Stimulated activated CD4-positive, alpha-beta T cell treated with anti-CD3 and anti-CD28 coated beads, Interleukin-12 subunit alpha, Interleukin-12 subunit beta, amount 100 ng/mL, for 4 hours (primary cell): ENCODE results near the gene MTUS2.
"Not testable (repeated sequence)": the region's sequence is repeated elsewhere in the genome, so short reads cannot be mapped to it uniquely, and the experiment has no call there.

Source experiments
- DNase-seq: peaks from one replicate; pipeline ENCODE4 v3.0.0-alpha.2; 2020

The MTUS2 gene

DNA sequence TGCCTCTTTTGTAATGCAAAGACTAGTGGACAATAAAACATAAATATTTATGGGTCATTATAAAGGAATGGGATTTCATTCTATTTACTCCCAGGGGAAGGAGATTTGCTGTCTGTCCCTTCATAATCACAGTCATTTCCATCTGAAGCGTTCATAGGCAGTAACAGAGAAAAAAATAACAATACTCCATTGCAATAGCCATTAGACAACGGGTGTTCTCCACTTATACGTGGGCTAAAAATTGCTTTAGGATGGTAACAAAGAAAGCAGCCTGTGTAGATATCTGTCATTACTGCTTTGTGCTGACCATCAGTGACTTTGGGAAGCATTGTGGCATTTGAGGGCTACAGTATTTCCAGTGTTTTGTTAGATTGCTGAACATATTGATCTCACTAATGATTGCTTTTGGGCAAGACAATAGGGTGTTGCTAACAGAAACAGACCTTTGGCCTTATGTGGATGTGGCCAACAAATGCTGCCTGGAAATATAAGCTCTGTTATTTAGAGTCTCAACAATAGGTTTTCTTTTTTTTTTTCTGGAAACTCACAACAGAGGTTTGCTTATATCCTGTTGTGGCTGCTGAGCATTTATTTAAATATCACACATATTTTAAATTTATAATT, 355.2 kb downstream of the MTUS2 start:
- DNase-seq: no peak

GRCh38 chr13:29180055-29180454, 359.9 kb downstream of the MTUS2 start:
- no peak for DNase-seq

DNA sequence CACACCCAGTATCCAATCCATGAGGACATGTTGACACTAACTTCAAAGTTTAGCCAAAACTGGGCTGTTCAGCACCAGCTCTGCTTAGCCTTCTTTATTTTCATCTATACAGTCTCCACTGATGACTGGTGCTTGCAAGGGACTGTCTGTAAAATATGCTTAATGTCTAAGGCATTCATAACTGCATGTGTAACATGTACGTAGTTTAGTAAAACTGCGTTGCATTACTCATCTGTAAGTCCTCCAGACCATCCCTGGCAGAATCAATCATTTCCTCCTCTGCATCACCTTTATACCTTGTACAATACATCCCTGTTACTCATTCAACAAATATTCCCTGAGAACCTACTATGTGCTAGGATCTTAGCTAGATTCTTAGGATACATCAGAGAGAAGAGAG, 362.1 kb downstream of the MTUS2 start:
- DNase-seq: no peak

DNA sequence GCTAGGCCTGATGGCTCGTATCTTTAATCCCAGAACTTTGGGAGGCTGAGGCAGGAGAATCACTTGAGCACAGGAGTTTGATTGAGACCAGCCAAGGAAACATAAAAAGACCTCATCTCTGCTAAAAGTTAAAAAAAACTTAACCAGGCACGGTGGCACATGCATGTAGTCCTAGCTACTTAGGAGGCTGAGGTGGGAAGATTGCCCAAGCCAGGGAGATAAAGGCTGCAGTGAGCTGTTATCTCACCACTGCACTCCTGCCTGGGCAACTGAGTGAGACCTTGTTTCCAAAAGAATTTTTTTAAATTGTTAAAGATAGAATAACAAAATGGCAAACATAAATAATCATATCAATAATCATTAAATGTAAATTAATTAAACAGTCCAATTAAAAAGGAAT, 365.8 kb downstream of the MTUS2 start:
- DNase-seq: no peak

GRCh38 chr13:29187584-29187983, 367.4 kb downstream of the MTUS2 start:
- no peak for DNase-seq

- DNase-seq: no peak
These were observed 370.2 kb downstream of the MTUS2 start for GRCh38 chr13:29190298-29190697.

DNA sequence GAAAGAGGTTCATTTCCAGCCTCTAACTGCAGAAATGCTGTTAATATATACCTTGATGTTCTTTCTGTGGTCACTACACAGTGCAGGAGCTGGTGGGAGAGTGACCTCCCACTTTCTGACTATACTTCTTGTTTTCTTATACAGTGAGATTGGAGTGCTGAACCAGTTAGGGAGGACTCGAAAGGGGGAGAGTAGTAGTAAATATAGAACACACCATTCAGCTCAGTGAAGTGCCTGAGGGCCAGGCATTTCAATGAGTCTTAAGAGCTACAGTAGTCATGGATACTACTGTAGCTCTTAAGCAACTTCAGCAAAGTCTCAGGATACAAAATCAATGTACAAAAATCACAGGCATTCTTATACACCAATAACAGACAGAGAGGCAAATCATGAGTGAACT, 372.9 kb downstream of the MTUS2 start:
- DNase-seq: no peak

DNA sequence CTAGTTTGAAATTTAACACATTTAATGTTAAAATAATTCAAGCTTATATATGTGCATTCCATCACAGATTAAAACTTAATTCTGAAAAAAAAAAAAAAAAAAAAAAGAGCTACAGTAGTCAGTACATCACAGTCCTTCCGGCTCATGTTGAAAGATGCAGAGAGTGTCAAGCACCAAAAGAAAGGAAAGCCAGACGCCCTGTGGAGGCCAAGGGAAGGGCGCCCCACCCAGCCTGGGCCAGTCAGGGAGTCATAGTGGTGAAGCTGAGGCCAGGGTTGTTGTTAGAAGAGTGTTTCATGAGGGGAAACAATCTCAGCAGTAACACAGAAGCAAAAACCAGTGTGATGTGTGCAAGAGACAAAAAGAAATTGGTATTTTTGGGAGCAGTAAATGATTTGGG, 375.3 kb downstream of the MTUS2 start:
- no peak for DNase-seq

DNA sequence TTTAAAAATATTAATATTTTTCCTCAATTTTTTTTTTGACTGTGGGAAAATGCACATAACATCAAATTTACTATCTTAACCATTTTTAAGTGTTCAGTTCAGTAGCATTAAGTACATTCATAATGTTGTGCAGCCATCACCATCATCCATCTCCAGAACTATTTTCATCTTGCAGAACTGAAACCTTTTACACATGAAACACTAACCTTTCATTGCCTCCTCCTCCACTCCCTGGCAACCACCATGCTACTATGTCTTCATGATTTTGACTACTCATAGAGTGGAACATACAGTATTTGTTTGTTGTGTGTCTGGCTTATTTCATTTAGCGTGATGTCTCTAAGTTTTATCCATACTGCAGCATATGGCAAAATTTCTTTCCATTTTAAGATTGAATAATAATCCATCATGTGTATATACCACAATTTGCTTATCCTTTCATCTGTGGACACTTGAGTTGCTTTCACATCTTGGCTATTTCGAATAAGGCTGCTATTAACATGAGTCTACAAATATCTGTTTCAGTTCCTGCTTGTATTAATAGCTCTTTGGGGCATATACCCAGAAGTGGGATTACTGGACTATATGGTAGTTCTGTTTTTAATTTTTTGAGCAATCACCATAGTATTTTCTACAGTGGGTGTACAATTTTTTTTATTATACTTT, 376.4 kb downstream of the MTUS2 start:
- DNase-seq: no peak

GRCh38 chr13:29202753-29203152, 382.6 kb downstream of the MTUS2 start:
- not testable (repeated sequence) for DNase-seq

DNA sequence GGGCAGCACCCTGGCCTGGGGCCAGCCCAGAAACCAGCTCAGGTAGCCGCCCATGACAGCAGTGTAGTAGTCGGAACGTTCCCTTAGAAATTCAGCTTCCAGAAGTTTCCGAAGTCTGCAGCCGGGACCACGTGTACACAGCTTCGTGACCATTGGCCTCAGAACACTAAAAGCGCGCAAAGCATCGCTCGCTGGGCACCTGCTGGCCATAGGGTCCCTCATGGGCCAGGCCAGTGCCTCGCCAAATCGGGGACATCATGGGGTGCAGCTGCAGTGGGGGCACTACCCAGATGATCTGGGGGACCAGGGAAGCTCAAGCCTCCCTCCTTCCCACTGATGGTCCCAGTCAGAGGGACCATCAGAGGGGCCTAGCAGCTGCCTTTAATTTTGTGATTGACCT, 384.5 kb downstream of the MTUS2 start:
- DNase-seq: no peak

DNA sequence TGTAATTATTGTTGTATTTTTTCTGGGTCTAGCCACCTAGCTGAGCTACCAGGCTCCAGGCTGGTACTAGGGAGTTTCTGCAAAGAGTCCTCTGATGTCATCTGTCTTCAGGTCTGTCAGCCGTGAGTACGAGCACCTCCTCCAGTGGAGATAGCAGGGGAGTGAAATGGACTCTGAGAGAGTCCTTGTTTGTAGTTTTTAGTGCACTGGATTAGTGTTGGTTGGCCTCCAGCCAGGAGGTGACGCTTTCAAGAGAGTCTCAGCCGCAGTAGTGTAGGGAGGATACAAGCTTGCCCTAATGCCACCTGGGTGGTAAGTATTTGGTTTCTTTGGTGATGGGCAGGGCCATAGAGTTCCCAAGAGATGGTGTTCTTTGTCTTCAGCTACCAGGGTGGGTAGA, 390.5 kb downstream of the MTUS2 start:
- no peak for DNase-seq

DNA sequence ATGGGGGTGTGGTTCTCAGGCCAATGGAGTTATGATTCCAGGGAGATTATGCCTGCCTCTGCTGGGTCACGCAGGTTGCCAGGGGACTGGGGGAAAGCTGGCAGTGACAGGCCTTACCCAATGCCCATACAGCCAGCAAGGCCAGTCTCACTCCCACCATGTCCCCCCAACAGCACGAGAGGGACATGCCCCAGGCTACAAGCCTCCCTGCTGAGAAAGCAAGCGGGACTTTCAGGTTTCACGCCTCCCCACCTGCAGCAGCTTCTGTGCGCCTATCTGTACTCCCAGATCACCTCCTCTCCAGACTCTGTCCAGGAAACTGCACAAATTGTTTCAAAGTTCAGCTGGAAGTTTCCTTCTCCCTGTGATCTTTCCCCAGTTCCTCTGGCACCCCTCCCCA, 391.0 kb downstream of the MTUS2 start:
- DNase-seq: not testable (repeated sequence)

DNA sequence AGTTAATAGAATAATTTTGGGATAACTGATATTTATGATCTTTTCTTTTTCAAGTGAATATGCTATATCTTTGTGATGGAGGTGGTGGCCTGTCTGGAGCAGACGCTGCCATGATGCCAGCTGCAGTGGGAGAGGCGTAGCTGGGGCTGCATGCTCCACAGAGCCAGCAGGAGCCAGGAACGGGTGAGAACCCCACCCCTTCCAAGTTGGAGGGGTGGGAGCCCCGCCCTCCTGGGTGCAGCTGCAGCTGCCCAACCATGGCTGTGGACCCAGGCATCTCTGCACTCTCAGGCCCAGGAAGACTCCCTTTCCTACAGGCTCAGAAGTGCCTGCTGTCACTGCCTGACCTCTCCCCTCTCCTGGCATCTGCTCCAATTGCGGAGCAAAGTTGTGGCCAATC, 402.3 kb downstream of the MTUS2 start:
- DNase-seq: no peak

DNA sequence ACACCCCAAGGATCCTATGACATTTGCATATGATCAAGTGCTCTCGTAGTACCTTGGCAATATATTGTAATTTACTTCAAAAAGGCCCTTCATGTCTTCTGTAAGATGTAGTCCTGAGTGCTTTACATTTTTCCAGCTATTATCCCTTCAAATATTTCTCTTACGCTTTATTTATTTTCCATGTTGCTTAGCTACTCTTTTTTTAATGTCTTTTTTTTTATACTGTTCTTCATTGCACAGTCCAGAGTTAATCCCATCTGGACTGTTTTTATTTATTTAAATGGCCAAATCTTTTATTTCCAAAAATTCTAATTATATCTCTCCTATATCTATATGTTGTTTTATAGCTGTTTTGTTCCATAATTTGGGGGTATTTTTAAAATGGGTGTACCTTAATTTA, 404.1 kb downstream of the MTUS2 start:
- no peak for DNase-seq

DNA sequence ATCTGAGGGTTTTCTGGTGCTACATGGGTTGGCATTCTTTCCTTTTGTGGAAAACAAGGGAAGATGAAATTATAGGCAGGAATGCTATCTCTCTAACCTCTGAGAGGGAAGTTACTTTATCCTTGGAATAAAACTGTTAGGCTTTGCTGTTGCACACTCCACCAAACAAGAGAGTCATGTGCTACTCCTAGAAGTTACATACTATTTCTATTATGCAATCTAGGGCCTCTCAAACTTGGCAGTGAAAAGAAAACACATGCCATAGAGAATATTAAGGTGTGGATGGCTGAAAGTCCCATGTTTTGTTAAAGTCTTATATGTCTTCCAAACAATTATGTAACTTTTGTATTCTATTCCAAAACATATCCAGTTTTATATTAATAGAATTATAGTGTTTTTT, 407.4 kb downstream of the MTUS2 start:
- no peak for DNase-seq

DNA sequence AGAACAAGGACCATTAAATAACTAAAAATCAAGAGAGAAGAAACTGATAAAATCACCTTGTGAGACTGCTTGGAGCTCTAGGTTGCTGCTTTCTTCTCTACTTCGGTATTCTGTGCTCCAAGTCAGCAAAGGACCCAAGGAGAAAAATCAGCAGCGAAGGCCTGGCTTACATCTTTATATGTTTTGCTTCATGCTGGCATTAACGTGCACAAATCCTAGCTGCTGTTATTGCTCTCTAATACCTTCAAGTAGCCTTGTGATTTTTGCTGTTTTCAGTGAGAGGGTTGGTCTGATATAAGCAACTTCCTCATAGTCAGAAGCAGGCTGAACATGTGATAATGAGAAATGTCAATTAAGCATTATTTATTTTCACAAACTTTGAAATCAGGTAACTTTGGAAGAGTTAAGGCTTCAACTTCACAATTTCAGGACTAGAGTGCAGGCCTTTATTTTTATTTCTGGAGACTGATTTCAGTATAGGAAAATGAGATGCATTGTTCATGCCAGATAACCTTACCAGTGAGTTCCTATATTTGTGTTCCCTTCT, 410.2 kb downstream of the MTUS2 start:
- DNase-seq: no peak

- no peak for DNase-seq
These were observed 419.8 kb downstream of the MTUS2 start for GRCh38 chr13:29239653-29240525.

DNA sequence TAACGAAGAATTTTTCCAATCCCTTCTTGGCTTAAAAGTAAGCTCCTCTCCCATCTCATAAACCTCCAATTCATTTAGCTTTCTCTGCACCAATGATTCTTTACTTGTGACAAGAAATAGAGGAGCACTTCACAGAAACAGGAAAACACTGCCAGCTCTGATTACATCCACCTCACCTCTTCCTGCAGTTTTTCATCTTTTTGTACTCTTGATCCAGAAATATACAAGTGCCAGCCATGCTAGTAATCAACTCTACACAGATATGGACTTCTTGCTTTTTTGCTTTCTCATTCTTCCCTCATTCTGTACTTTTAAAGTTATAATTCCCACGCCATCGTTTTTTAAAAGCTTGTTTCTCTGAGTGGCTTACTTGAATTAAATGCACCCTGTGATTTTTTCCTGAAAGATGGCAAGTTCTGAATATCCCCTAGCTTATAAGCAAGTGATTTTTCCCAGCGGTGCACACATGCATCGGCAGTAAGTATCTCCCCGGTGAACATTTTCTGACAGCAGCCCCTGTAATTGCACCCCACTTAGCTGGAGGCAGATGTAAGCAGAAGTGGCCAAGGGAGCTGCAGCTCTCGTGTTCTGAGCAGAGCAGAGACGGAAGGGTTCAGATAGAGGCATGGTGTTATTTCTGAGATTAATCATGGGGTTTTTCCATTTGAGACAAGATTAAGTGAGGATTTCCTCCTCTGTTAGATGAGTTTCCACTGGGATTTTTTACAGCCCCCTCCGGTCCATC, 434.7 kb downstream of the MTUS2 start:
- DNase-seq: no peak

DNA sequence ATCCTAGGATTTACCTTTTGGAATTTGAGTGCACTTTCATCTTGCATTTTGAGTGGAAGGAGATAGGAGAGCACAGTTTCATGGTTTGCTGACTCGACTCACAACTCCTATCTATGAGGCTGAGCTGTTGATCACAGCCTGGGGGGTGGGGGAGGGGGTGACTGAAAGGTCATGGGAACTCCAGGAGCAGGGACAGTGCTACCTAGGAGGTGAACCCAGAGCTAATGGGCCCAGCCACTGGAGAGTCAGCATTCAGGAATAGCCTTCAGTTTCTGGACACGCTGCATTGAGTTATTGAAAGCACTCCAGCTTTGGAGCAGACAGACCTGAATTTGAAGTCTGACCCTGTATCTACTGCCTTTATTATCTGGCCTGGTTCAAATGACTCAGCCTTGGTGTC, 435.4 kb downstream of the MTUS2 start:
- DNase-seq: no peak

DNA sequence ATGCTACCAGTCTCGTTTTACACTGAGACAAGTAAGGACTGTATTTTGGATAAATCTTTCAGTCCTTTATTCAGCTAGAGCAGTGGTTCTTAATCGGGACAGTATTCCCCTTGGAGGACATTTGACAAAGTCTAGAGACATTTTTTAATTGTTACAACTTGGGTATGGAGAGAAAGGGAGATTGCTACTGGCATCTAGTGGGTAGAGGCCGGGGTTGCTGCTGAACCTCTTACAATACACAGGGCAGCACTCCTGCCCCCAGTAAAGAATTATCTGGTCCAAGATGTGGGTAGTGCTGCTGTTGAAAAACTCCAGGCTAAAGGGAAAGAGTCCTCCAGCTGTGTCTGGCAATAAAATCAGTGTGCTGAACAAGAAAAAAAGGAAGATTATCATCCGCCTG, 440.5 kb downstream of the MTUS2 start:
- DNase-seq: no peak

- no peak for DNase-seq
These were observed 446.1 kb downstream of the MTUS2 start for GRCh38 chr13:29266261-29266660.
